Stimulated activated CD4-positive, alpha-beta T cell treated with anti-CD3 and anti-CD28 coated beads, Interleukin-1b, Interleukin-23, amount 100 ng/mL, for 24 hours (primary cell): ENCODE data around the gene MRTFB.

Experiments
- DNase-seq, 4 experiments: peaks; one replicate each; pipeline ENCODE4 v3.0.0-alpha.2; 2020; ENCODE audit warnings: low read depth in 4 of 4, low spot score in 1 of 4

The MRTFB gene

DNA sequence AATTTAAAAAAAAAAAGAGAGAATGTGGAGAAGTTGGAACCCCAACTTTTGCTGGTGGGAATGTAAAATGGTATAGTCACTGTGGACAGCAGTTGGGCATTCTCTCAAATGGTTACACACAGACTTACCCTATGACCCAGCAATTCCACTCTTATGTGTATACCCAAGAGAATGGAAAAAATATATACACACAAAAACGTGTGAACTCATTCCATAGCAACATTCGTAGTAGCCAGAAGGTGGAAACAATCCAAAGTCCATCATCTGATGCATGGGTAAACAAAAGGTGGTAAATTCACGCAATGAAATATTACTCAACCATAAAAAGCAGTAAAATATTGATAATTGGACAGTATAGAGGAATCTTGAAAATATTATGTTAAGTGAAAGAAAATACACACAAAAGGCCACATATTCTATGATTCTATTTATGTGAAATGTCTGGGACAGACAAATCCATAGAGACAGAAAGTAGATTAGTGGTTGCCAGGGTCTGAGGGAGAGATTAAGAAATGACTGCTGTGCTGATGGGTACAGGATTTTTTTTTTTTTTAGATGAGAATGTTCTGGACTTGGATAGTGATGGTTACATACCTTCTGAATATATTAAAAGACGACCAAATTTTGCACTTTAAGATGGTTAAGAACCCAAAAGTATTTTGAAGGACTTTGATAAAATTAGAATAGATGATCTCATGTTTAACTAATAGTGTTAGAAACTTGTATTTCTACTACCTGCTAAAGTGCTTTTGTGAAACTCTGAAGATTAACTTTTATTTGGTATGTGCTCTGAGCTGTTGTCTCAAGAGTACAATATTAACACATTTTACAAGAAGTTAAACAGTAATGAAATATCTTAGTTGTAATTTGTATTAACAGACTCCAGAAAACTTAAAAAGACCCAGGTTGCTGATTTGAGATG is 60.9 kb downstream of the MRTFB start:
- DNase-seq = no peak

DNA sequence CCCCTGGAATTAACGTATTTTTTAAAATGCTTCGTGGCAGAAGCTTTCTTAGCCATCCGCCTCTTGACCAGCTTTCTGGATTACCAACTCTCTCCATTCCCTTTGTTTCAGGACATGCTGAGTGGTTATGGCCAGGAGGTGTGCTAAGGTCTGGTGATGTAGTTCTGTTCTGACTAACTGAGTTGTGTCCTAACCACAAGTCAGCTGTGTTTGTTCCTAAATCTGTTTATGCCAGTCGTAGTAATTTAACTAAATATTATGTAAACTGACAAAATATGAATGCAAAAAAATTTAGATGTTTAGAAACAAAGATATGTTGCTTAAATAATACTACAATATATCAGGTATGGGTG is 61.6 kb downstream of the MRTFB start:
- DNase-seq = no peak

DNA sequence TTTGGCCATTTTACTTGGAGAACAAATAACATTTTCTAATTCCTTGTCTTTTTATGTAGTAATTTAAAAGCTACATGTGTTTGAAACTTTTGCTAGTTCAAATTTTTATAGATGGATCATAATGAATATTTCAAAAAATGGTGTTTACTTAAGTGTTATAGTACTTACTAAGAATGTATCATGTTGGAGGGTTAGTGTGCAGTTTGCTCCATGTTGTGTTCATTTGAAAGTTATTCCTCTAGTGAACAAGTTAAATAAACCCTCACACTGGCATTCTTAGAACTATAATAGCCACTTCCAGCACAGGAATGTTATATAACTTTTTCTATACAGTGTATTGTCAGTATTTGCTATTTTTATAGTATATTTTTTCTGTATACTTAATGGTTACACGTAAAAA is 62.8 kb downstream of the MRTFB start:
- no peak for DNase-seq

DNA sequence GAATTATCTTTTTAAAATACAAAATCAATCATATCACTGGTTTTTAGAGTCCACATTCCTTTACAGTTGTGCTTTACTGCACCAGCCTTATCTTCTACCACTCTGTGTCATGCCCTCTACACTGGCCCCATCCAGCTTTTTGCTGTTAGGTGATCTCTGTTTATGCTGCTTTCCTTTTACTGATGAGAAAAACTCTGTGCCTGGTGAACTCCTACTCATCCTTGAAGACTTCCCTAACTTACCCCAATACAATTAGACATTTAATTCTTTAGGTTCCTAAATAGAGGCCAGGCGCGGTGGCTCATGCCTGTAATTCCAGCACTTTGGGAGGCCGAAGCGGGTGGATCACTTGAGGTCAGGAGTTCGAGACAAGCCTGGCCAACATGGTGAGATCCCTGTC is 64.6 kb downstream of the MRTFB start:
- no peak for DNase-seq

DNA sequence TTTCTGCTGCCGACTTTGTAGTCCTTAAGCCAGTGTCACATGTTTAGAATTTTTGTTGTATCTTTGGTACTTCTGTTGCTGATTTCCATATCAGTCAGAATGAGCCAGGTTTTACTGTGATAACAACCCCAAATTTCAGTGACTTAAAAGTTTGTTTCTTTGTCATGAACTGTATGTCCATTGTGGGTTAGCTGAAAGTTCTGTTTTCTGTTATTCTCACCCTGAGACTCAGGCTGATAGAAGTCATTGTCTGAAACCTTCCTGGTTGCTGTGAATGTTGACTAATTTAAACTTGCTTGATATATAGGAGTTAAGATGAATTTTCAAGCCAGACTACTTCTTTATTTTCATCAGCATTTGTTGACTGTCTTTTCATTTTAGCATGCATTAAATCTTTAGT is 68.8 kb downstream of the MRTFB start:
- no peak for DNase-seq

DNA sequence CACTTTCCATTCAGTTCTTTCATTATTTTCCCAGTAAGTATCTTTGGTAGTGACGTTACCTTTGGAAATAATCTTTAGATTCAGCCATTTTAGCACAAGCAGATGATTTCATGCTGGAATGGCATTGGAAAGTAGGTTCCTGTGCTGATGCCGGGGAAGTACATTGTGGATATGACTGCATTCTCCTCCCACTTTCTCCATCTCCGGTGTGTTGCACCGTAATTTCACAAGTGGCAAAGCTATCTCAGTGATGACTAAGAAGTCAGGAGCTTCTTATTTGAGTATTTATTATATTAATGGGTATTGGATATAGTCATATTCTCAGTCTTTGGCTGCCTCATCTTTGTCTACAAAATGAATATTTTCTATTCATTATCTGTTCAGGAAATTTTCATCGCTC is 69.8 kb downstream of the MRTFB start:
- DNase-seq = no peak

DNA sequence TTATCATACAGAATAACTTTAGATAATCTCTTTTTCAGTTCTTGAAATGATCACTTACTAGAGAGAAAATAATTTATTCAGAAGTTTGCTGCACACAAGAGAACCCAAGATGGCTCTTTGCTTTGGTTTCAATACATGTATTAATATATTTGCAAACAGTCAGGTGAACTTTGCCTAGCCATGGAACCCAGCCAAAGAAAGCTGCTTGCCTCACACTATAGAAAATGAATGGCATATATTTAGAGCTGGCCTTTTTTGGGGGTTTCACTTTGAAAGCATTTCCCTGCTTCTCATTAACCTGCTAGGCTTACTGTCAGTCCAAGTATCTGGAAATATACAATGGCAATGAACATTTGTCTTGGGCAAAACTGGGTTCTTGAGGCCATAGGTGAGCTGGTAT is 75.3 kb downstream of the MRTFB start:
- no peak for DNase-seq

DNA sequence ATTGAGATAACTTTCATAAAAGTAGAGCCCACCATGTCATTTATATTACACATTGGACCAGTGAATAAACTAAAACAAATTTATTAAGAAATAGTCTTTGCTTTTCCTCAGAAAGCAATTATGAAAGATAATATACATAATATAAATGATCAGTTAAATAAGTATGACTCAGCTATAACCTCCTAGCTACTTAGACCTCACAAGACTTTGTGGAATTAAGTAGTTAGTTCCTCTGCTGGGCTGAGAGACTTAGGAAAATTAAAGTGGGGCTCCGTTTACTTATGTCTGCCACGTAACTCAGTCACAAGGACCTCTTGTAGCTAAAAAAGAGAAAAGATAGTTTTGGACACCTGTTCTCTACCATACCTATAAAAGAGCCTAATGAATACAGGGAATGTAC is 76.9 kb downstream of the MRTFB start:
- DNase-seq = no peak

DNA sequence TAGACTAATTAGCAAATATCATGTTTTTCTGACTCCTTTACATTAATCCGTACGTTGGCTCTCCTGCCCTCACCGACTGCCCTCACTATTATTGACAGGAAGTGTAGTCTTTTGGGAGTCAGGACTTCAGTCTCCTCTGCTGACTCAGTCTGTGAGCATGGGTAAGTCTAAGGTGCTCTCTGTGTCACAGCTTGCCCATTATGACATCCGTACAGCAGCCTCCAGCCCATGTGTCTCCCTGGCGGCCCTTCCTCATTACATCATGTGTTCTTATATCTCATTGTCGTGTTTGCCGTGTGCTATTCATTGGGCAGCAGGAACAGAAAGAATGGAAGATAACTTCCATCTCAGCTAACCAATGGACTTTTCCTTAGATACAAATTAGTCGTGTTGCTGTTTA is 77.5 kb downstream of the MRTFB start:
- DNase-seq = no peak

DNA sequence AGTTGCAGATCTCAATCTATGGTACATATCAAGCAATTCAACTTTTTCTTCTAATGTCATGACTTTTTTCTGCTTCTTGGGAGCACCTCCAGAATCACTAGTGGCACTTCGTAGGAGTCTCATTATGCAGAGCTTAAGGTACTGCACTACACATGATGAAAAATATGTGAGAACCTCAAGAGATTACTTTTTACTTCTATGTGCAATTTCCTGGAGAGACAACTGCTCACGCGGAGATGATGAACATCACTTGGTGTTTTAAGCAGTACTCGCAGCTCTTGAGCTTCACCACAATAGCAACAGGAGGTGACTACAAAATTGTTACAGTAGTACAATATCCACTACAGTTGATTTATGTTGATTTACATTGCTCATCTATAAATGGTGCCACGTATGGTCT is 79.7 kb downstream of the MRTFB start:
- DNase-seq = no peak

DNA sequence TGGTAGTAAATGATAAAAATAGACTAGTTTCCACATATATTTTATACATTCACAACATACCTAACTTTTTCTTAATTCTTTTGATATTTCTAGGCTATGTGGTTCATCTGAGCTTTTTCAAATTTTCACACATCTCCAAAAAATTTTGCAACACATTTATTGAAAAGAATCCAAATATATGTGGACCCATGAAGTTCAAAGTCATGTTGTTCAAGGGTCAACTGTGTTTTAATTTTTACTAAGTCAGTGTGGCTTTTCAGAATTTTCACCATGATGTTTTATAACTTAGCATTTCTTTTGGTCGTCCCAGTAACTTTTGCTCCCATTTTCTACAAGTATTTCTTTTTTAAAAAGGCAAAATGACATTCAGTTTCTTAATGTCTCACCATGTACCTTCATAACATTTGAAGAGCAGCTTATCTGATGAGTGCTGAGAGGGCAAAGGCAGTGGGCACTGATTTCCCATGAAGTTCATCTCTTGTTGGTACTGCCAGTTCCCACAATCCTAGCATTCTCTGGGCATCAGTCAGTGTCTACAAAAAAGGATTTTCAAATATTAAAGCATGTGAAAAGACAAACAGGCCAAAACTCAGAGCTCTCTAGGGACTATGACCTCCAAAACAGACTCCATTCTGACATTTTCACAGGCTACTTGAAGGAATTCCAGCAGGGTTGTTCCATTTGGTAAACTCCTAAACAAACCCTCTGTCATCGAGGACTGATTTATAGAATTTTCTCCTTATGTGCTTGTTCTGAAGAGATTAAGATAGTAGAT is 80.3 kb downstream of the MRTFB start:
- DNase-seq = no peak

DNA sequence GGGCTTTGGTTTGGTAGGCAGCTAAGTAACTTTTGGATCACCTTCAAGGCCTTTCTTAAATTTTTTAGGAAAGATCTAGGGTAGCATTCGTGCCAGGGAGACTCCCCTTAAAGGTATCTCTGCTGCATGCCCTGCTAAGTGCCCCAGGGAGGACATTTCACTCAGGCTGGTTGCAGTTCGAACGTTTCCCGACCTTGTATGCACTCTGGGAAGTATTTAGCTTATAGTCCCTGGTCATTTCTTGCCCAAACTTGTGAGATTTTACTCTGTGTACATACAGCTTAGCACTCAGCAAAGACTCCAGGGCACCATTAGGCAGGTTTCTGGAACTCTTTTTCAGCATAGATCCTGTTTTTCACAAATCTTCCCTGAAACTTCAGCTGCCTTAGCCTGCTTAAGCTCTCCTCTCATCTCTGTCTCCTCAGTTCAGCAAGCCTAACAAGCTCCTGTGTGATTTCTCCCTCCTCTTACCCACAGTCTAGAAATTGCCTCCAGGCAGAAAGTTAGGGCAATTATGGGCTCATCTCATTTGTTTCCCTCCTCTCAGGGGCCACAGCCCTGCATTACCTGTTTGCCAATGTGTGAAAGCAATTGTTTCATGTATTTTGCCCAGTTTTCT is 84.6 kb downstream of the MRTFB start:
- no peak for DNase-seq

DNA sequence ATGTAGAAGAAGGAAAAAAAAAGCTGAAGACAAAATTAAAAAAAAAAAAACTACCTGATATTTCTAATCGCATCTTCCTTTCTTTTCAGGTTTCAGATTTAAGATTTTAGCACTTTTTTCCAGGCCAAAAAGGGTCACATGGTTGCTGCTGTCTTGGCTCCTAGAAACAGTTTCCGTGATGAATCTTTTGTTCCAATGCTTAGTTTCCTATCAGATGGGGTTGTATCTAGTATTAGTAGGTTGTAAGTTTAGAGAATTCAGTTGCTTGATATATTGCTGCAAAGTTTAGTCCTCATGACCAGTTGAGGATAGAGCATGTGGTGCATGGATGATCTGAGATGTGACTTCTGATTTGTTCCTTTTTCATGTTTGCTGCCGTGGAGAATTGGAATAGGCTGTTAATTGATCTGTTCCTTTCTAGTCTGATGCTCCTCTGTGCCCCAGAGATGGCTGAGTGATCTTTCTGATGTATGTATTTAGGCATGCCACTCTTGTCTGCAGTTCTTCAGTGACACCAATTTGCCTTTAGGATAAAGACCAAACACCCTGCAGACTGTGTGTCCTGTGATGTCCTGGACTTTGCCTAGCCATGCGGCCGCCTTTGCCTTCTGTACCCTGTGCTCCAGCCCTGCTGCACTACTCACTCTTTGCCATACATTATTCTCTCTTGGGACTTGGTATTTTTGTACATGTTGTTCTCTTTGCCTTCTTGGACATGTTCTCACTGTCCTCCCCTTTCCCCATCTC is 94.0 kb downstream of the MRTFB start:
- no peak for DNase-seq

DNA sequence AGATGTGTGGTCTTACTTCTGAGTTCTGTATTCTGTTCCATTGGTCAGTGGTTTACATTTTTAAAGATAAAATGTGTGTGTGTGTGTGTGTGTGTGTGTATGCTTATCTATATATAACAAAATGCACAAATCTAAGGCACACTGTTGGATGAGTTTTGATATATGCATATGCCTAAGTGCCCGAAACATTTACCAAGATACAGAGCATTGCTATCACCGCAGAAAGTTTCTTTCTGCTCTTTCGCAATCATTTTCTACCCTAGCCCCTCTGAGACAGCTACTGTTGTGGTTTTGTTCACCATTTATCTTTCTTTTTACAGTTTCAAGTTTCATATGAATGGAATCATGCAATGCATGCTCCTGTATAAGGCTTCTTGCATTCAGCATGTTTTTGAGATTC is 97.0 kb downstream of the MRTFB start:
- no peak for DNase-seq

DNA sequence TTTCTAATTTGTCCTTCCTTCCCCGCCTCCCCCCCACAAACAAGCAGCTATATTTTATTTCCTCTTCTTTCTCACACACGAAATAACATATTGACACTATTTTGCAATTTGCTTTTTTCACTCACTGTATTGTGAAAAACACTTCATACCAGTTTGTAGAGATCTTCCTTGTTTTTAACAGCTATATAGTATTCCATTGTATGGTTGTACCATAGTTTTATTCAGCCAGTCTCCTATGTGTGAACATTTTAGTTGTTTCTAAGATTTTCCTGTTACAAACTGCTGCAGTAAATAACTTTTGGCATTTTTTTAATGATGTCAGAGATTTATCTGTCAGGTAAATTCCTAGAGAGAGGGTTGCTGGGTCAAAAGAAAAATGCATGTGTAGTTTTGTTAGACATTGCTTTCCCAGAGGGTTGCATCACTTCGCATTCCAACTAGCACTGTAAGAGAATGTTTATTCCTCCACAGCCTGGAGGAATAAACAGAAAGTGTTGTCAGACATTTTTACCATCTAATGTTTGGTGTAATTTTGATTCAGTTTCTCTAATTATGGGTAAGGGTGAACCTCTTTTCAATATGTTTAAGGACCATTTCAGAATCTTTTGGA is 101.2 kb downstream of the MRTFB start:
- DNase-seq = no peak

DNA sequence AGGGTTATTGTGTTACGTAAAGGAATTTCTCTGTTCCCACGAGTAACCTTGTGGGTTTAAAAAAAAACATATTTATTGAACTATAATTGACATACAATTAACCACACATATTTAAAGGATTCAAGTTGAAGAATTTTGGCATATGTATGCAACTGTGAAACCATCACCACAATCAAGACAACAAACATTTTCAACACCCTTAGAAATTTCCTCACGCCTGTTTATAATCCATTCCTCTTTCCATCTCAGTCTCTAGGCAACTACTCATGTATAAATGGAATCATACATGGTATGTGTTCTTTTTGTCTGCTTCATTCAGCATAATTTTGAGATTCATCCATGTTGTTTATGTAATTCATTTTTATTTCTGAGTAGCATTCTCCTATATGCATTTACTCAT is 104.0 kb downstream of the MRTFB start:
- no peak for DNase-seq

DNA sequence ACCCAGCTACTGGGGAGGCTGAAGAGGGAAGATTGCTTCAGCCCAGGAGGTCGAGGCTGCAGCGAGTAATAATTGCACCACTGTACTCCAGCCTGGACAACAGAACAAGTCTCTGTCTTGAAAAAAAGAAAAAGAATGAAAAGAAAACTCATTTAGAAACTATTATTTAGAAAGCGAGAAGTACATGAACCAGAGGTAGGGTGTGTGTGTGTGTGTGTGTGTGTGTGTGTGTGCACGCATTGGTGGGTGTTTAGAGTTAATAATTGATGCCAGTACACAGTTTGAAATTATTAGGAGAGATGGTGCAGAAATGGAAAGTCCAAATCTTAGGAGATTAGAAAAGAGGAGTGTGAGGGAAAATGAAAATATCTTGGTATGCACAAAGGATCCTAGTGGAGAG is 106.6 kb downstream of the MRTFB start:
- DNase-seq = no peak

DNA sequence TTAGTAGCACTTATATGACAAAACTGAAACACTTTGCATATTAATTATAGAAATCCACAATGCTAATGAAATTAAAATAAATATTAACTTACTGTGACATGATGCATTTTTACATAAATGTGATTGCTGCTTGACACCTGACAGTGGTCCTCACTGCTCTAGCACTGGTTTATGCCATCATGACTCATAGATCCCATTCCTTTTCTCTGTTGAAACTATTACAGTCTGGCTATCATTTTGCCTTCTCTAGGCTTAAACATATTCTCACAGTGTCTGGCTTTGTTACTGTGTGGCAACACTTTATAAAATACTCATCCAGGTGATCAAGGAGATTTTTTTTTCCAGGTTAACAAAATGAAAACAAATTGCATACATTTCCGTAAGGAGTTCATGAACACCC is 108.0 kb downstream of the MRTFB start:
- DNase-seq = no peak

DNA sequence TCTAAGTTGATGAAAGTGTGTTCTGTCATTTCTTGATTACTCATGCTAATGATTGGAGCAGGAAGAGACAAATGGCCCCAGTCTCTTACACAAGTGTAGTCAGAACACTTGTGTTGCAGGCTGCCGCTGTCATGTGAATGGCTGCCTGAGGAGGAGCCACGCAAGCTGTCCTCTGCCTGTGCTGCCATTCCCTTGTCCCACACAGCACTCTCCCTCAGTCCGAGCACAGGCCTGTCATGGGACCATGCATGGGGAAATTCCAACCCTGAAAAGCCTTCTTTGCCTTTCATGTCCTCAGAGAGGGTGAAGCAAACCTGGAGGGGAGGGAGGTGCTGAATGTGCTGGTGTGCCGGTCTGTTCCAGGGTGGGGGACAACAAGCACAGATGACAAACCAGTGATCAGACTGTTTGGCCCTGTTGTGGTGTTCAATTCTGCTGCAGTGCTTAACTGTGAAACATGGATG is 109.4 kb downstream of the MRTFB start:
- no peak for DNase-seq

DNA sequence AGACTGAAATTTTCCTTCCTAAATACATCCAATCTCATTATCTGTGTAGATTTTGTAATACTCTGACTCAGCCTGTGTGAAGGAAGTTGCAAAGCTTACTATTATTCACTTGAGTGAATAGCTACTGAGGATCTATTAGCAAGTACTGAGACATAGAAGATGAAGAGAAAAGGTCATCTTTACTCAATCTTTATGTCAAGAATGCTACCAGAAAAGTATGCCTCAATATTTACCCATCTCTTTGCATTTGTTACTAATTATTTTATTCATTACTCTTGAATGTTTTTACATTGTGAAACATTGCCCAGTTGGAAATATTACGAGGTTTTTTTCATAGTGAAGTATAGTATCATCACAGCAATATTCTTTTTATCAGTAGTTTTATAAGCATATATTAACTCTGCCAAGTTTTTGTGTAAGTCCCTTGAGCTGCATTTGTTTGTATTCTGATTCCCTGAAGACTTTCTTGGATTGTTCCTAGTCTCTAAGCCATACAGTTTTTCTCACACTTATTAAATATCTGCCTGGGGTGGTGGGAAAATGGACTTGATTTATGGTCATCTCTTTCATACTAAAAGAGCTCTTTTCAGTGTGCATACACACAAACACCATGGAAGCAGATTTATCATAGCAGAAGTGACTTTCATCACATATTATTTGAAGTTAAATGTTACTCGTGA is 110.4 kb downstream of the MRTFB start:
- DNase-seq = no peak
